ENCODE measurements around the gene DPYSL3. TPM values are rescaled to one million over a fixed set of nuclear protein-coding genes. Genes with fewer than 3 reads are reported as not detected.

DPYSL3 gene
- total RNA-seq, 1 experiment from 2014 or later = 17.2 TPM

GRCh38 chr5:147388184-147389108 is 121.4 kb downstream of the DPYSL3 start:
- peaks cover 0 to 4% of the 10 kb centered on the region in 2 experiments; a peak in 1 of 4 replicates for H3K4me1 ChIP-seq (ENCODE audit: control insufficient read depth in 1 of 2, insufficient read depth in 2 of 2, low read length in 2 of 2)
- H3K27ac ChIP-seq (ENCODE audit: low read depth, low read length) = no peak overlapping the region
- H3K79me2 ChIP-seq (ENCODE audit: insufficient read depth, low read length) = no peaks in the 10 kb centered on the region
- no peaks in the 10 kb centered on the region for H3K9me3 ChIP-seq (ENCODE audit: control insufficient read depth in 1 of 2, insufficient read depth in 1 of 2, low read depth in 1 of 2, low read length in 2 of 2)
- BruUV-seq (replicated peaks) = no TSS peak
- intact Hi-C loops (cut with micrococcal nuclease) = no loop called here
- ChIA-PET RAD21 (ENCODE audit: low non-redundant PET in 1 of 2, low total read pairs in 2 of 2, uncharacterized antibody in 2 of 2, unreplicated experiment in 2 of 2) (no interaction called here), CTCF (interaction anchor here (0.9 to 1.1 kb wide), 3 partner anchors 16 to 200 kb away, joined by 3 read pairs; no protein-coding TSS in a partner anchor), POLR2A (no interaction called here)
- ATAC-seq (no peak), DNase-seq (ENCODE audit: low read depth, low spot score) (no peak)
- H3K36me3 ChIP-seq (ENCODE audit: control insufficient read depth in 1 of 2, insufficient read depth in 2 of 2, low read length in 2 of 2) = no peaks in the 10 kb centered on the region
- no peaks in the 10 kb centered on the region for H3K9me2 ChIP-seq (ENCODE audit: insufficient read depth)
- H2AFZ ChIP-seq (ENCODE audit: low read depth, low read length, poor library complexity, severe bottlenecking) = no peak overlapping the region
- no peaks in the 10 kb centered on the region for H3K27me3 ChIP-seq (ENCODE audit: insufficient read depth, low read length)
- TF ChIP-seq ATF3 (IDR thresholded peaks at IDR 0.05) (no peak), ZFX (IDR thresholded peaks at IDR 0.05) (no peak), EGR1 (IDR thresholded peaks at IDR 0.05; ENCODE audit: low read depth) (no peak), SRF (IDR thresholded peaks at IDR 0.05; ENCODE audit: low read depth) (no peak), CEBPB (IDR thresholded peaks at IDR 0.05; ENCODE audit: low read depth) (no peak), YY1 (IDR thresholded peaks at IDR 0.05; ENCODE audit: extremely low read depth, insufficient replicate concordance, low read depth, low read length) (no peak), CBX3 (IDR thresholded peaks at IDR 0.05; ENCODE audit: low read depth) (no peak), TCF7L2 (IDR thresholded peaks at IDR 0.05; ENCODE audit: borderline replicate concordance, extremely low read depth, insufficient read depth, insufficient read length) (no peak), POLR2A (IDR thresholded peaks at IDR 0.05; ENCODE audit: borderline replicate concordance, extremely low read depth, insufficient read depth, insufficient read length) (no peak), EZH2 (IDR thresholded peaks at IDR 0.05) (no peak), POLR2AphosphoS5 (IDR thresholded peaks at IDR 0.05; ENCODE audit: low read depth, low read length) (no peak), MAX (IDR thresholded peaks at IDR 0.05) (no peak), EZH2phosphoT487 (IDR thresholded peaks at IDR 0.05; ENCODE audit: borderline replicate concordance) (no peak), ELF1 (IDR thresholded peaks at IDR 0.05; ENCODE audit: borderline replicate concordance, low read depth) (no peak), RAD21 (IDR thresholded peaks at IDR 0.05; ENCODE audit: low read depth) (no peak), JUND (IDR thresholded peaks at IDR 0.05) (no peak), REST (IDR thresholded peaks at IDR 0.05; ENCODE audit: low read depth) (no peak), SP1 (IDR thresholded peaks at IDR 0.05; ENCODE audit: low read depth) (no peak)
- H3K4me3 ChIP-seq (replicated peaks in 1 of 2; ENCODE audit: low read depth in 1 of 2, low read length in 2 of 2) = no peak overlapping the region
- H4K20me1 ChIP-seq (ENCODE audit: insufficient read depth) = no peaks in the 10 kb centered on the region
- no peak overlapping the region for H3K9ac ChIP-seq (ENCODE audit: low read length)
- H3K4me2 ChIP-seq (ENCODE audit: low read length) = no peak overlapping the region
